Heart right ventricle (tissue), 16 donors: ENCODE data around the gene RAB3B. TPM values are rescaled to one million over a fixed set of nuclear protein-coding genes. Genes with fewer than 3 reads are reported as not detected.

Experiments used
- ATAC-seq, 8 donors: fragments of 200-7000 bp; cut with Tn5 transposase; one replicate each; pipeline ENCODE4 v1.9.1; 2020; ENCODE audit warnings: mild to moderate bottlenecking in 8 of 8, moderate library complexity in 8 of 8, moderate number of reproducible peaks in 1 of 8
- DNase-seq, 2 donors: peaks; one replicate each; pipeline ENCODE4 v3.0.0-alpha.2; 2020
- H3K27ac ChIP-seq, 10 donors: fragments of 200-600 bp; sonication (generic) in 2 of 10; one replicate each; pipeline versions ENCODE4 v1.5.0 to v1.8.0; 2020 to 2022; ENCODE audit warnings: mild to moderate bottlenecking in 3 of 10
- H3K27me3 ChIP-seq, 7 donors: fragments of 200-600 bp; one replicate each; pipeline ENCODE4 v1.8.0; 2021 to 2022; ENCODE audit warnings: mild to moderate bottlenecking in 2 of 7
- H3K36me3 ChIP-seq, 9 donors: fragments of 200-600 bp; sonication (generic) in 1 of 9; one replicate each; pipeline versions ENCODE4 v1.5.0 to v1.8.0; 2020 to 2022; ENCODE audit warnings: mild to moderate bottlenecking in 2 of 9
- H3K4me1 ChIP-seq, 9 donors: fragments of 200-600 bp; sonication (generic) in 1 of 9; one replicate each; pipeline versions ENCODE4 v1.5.0 to v1.8.0; 2020 to 2022; ENCODE audit warnings: mild to moderate bottlenecking in 4 of 9
- H3K4me3 ChIP-seq, 10 donors: fragments of 200-600 bp; sonication (generic) in 2 of 10; one replicate each; pipeline versions ENCODE4 v1.5.0 to v1.8.0; 2020 to 2022; ENCODE audit warnings: mild to moderate bottlenecking in 7 of 10, moderate library complexity in 2 of 10
- H3K9me3 ChIP-seq, 11 donors: fragments of 200-600 bp in 10 of 11; sonication (generic) in 2 of 11; one replicate each; pipeline versions ENCODE4 v1.5.0 to v1.8.0; 2013 to 2022; ENCODE audit warnings: mild to moderate bottlenecking in 2 of 11, control low read depth in 1 of 11, moderate library complexity in 1 of 11
- CTCF ChIP-seq, 9 donors: fragments of 200-600 bp; sonication (generic) in 2 of 9; IDR thresholded peaks; one replicate each; pipeline versions ENCODE4 v1.5.0 to v1.8.0; 2021 to 2022; ENCODE audit warnings: antibody characterized with exemption in 9 of 9, mild to moderate bottlenecking in 5 of 9, moderate library complexity in 1 of 9
- WGBS, 2 donors: extraction: QIAGEN DNeasy Blood & Tissue Kit; methylation state at CpG; one replicate each; pipeline ENCODE4 v1.1.7; 2013; ENCODE audit warnings: inconsistent platforms in 1 of 2; 5-methylcytosine and 5-hydroxymethylcytosine counted together
- intact Hi-C, 10 donors: fragments of 100-400 bp; cut with DNase I; formaldehyde crosslinking; loops; one replicate each; pipeline versions ENCODE4 v1.11.1 to v1.14.2; 2022
- polyA plus RNA-seq, 2 donors: library from polyadenylated mRNA; stranded (reverse); fragments of 200-250 nt; gene quantifications; one replicate each; pipeline ENCODE4 v1.2.3, GENCODE V29; 2013
- total RNA-seq, 10 donors: library from RNA; stranded (reverse); fragmentation: NEBNext Ultra II Directional in 3 of 10; extraction: Animal tissue kit (Norgen Biotek cat#: 25700) in 3 of 10; gene quantifications; one replicate each; pipeline versions ENCODE4 v1.2.1 to v1.2.4, GENCODE V29; 2021 to 2023
- donor health status: Arrhythmogenic right ventricular cardiomyopathy.
- donor health status: ischemic (EF 13 %, LVEDD 7.1; RV severe dilation, severe dysfunction).
- donor health status: healthy with polysubstance abuse.
- donor health status: DM: no; HTN: yes; CAD: no.
- donor health status: DM: no; HTN: no; CAD: no.
- donor health status: ischemic (EF 25% LVEDD 6.9; RV normal size, moderate dysfunction).
- donor health status: ischemic (EF 25% LVEDD 5.7; RV mildly dilated, moderate dysfunction).
- donor health status: healthy.
- donor health status: DM: yes; HTN: yes; CAD: no.
- donor health status: Ischemic cardiomyopathy.
- donor health status: ischemic (EF 35%, LVEDD 5.7; RV mildly dilated, moderate dysfunction).
- donor health status: nonischemic (EF 11% LVEDD 7.7; RV severe dilation, severe dysfunction).
- donor health status: DM: yes; HTN: yes; CAD: no.
- donor health status: PGD.
- donor health status: ischemic (EF 29% LVEDD 5.4; RV normal size, mild dysfunction).
- donor health status: nonischemic (EF 23%, LVEDD 6.1; RV moderate dilation, normal function).

The RAB3B gene
- total and polyA plus RNA-seq, 12 donors: 0.01 to 0.02 TPM; not detected in 10

- intact Hi-C loops: loop anchor here in 1 of 10 donors (5.0 kb wide), 1 partner anchor 42 kb away; no protein-coding TSS in a partner anchor
- no peak overlapping the region for H3K4me3 ChIP-seq
- no peaks in the 10 kb centered on the region for H3K4me1 ChIP-seq
- ATAC-seq: no peak
- WGBS, 2 donors: 77 to 85% methylated on average over 7 of the region's 7 CpGs
- H3K9me3 ChIP-seq: peaks cover 0 to 10% (median 0%) of the 10 kb centered on the region in 11 donors
- H3K36me3 ChIP-seq: no peaks in the 10 kb centered on the region
- no peak for TF ChIP-seq CTCF (IDR thresholded peaks at IDR 0.05)
- no peak overlapping the region for H3K27ac ChIP-seq
- H3K27me3 ChIP-seq: peaks cover 0 to 18% (median 0%) of the 10 kb centered on the region in 7 donors
- no peak for DNase-seq
These were observed 35.7 kb downstream of the RAB3B start for GRCh38 chr1:51954783-51955182.

GRCh38 chr1:51953079-51953478, 37.4 kb downstream of the RAB3B start:
- Histone ChIP-seq H3K27ac (no peak overlapping the region), H3K27me3 (peaks cover 0 to 11% (median 0%) of the 10 kb centered on the region in 7 donors), H3K9me3 (peaks cover 0 to 18% (median 0%) of the 10 kb centered on the region in 11 donors), H3K4me3 (no peak overlapping the region), H3K36me3 (no peaks in the 10 kb centered on the region), H3K4me1 (no peaks in the 10 kb centered on the region)
- no peak for DNase-seq
- ATAC-seq: no peak
- WGBS, 2 donors: 90 to 97% methylated on average over 1 of the region's 1 CpG
- no peak for TF ChIP-seq CTCF (IDR thresholded peaks at IDR 0.05)
- intact Hi-C loops: loop anchor here in 1 of 10 donors (5.0 kb wide), 1 partner anchor 41 kb away; no protein-coding TSS in a partner anchor

- H3K36me3 ChIP-seq: no peaks in the 10 kb centered on the region
- ATAC-seq (no peak), DNase-seq (no peak)
- no peak overlapping the region for H3K4me3 ChIP-seq
- intact Hi-C loops: loop anchor here in 1 of 10 donors (5.0 kb wide), 1 partner anchor 40 kb away; no protein-coding TSS in a partner anchor
- peaks cover 0 to 11% (median 0%) of the 10 kb centered on the region in 7 donors for H3K27me3 ChIP-seq
- no peak overlapping the region for H3K27ac ChIP-seq
- 60% methylated on average over 1 of the region's 1 CpG for WGBS, 2 donors
- no peaks in the 10 kb centered on the region for H3K4me1 ChIP-seq
- H3K9me3 ChIP-seq: peaks cover 0 to 18% (median 0%) of the 10 kb centered on the region in 11 donors
- no peak for TF ChIP-seq CTCF (IDR thresholded peaks at IDR 0.05)
These were observed 37.9 kb downstream of the RAB3B start for GRCh38 chr1:51952638-51953037.

GRCh38 chr1:51950701-51951100, 39.8 kb downstream of the RAB3B start:
- 61 to 70% methylated on average over 4 of the region's 4 CpGs for WGBS, 2 donors
- Histone ChIP-seq H3K4me1 (no peaks in the 10 kb centered on the region), H3K27me3 (peaks cover 0 to 11% (median 0%) of the 10 kb centered on the region in 7 donors), H3K27ac (no peak overlapping the region), H3K4me3 (no peak overlapping the region), H3K9me3 (peaks cover 0 to 18% (median 0%) of the 10 kb centered on the region in 11 donors), H3K36me3 (no peaks in the 10 kb centered on the region)
- intact Hi-C loops: loop anchor here in 1 of 10 donors (5.0 kb wide), 1 partner anchor 38 kb away; no protein-coding TSS in a partner anchor
- ATAC-seq (no peak), DNase-seq (no peak)
- TF ChIP-seq CTCF (IDR thresholded peaks at IDR 0.05): no peak
